Measurements from ENCODE around the gene BICD2. TPM values are rescaled to one million over a fixed set of nuclear protein-coding genes. Genes with fewer than 3 reads are reported as not detected.

BICD2 gene
- total and polyA plus RNA-seq, 9 of the 15 experiments (the other 6 are each of a cell fraction or from before 2014, with no cell fraction given) = 3.6 to 23.4 (median 11.8) TPM

DNA sequence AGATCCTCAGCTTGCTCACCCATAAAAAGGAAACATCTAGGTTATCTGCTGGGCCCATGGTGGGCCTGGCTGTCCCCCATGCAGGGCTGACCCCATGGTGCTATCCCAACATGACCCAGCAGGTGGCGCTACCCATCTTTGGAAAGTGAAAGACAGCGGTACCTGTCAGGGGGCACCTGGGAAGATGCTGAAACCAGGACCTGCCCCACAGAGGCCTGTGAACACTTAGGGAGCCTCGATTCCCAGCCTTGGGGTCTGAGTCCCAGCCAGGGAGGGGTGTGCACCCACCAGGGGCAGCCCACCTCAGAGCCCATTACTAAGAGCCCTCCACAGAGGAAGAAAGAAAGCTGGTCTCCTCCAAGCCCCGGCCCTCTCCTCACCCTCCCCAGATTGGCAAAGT lies 48.1 kb downstream of the BICD2 start (continued):
- TF ChIP-seq, protein P1, sequence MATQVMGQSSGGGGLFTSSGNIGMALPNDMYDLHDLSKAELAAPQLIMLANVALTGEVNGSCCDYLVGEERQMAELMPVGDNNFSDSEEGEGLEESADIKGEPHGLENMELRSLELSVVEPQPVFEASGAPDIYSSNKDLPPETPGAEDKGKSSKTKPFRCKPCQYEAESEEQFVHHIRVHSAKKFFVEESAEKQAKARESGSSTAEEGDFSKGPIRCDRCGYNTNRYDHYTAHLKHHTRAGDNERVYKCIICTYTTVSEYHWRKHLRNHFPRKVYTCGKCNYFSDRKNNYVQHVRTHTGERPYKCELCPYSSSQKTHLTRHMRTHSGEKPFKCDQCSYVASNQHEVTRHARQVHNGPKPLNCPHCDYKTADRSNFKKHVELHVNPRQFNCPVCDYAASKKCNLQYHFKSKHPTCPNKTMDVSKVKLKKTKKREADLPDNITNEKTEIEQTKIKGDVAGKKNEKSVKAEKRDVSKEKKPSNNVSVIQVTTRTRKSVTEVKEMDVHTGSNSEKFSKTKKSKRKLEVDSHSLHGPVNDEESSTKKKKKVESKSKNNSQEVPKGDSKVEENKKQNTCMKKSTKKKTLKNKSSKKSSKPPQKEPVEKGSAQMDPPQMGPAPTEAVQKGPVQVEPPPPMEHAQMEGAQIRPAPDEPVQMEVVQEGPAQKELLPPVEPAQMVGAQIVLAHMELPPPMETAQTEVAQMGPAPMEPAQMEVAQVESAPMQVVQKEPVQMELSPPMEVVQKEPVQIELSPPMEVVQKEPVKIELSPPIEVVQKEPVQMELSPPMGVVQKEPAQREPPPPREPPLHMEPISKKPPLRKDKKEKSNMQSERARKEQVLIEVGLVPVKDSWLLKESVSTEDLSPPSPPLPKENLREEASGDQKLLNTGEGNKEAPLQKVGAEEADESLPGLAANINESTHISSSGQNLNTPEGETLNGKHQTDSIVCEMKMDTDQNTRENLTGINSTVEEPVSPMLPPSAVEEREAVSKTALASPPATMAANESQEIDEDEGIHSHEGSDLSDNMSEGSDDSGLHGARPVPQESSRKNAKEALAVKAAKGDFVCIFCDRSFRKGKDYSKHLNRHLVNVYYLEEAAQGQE (IDR thresholded peaks at IDR 0.05; ENCODE audit: borderline replicate concordance) = peak; percentile 75
- TF ChIP-seq, protein P1 (CRISPR knock-in tag; IDR thresholded peaks at IDR 0.05; ENCODE audit: low read depth) = no peak
- no peak for TF ChIP-seq NCOA6 (IDR thresholded peaks at IDR 0.05)
- TF ChIP-seq, protein P2, sequence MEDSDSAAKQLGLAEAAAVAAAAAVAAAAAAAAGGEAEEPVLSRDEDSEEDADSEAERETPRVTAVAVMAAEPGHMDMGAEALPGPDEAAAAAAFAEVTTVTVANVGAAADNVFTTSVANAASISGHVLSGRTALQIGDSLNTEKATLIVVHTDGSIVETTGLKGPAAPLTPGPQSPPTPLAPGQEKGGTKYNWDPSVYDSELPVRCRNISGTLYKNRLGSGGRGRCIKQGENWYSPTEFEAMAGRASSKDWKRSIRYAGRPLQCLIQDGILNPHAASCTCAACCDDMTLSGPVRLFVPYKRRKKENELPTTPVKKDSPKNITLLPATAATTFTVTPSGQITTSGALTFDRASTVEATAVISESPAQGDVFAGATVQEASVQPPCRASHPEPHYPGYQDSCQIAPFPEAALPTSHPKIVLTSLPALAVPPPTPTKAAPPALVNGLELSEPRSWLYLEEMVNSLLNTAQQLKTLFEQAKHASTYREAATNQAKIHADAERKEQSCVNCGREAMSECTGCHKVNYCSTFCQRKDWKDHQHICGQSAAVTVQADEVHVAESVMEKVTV (CRISPR knock-in tag; IDR thresholded peaks at IDR 0.05) = peak; percentile 48; the same call in 1 of the 2 replicates
- no peak for TF ChIP-seq MCM2 (IDR thresholded peaks at IDR 0.05; ENCODE audit: low read depth)
- TF ChIP-seq CSDE1 (IDR thresholded peaks at IDR 0.05) = no peak
- TF ChIP-seq ZNF165 (CRISPR knock-in tag; IDR thresholded peaks at IDR 0.05; ENCODE audit: borderline replicate concordance) = no peak
- TF ChIP-seq, protein P3, sequence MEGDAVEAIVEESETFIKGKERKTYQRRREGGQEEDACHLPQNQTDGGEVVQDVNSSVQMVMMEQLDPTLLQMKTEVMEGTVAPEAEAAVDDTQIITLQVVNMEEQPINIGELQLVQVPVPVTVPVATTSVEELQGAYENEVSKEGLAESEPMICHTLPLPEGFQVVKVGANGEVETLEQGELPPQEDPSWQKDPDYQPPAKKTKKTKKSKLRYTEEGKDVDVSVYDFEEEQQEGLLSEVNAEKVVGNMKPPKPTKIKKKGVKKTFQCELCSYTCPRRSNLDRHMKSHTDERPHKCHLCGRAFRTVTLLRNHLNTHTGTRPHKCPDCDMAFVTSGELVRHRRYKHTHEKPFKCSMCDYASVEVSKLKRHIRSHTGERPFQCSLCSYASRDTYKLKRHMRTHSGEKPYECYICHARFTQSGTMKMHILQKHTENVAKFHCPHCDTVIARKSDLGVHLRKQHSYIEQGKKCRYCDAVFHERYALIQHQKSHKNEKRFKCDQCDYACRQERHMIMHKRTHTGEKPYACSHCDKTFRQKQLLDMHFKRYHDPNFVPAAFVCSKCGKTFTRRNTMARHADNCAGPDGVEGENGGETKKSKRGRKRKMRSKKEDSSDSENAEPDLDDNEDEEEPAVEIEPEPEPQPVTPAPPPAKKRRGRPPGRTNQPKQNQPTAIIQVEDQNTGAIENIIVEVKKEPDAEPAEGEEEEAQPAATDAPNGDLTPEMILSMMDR (IDR thresholded peaks at IDR 0.05 in 2 of 3, conservative IDR thresholded peaks at IDR 0.05 in 1 of 3; ENCODE audit: insufficient read depth in 2 of 3, low read depth in 1 of 3, low read length in 3 of 3) = peak; percentile 77 to 89 (median 81)
- TF ChIP-seq SMC3 (conservative IDR thresholded peaks at IDR 0.05; ENCODE audit: insufficient read depth, low read depth, low read length) = peak; percentile 68
- TF ChIP-seq, protein P4, sequence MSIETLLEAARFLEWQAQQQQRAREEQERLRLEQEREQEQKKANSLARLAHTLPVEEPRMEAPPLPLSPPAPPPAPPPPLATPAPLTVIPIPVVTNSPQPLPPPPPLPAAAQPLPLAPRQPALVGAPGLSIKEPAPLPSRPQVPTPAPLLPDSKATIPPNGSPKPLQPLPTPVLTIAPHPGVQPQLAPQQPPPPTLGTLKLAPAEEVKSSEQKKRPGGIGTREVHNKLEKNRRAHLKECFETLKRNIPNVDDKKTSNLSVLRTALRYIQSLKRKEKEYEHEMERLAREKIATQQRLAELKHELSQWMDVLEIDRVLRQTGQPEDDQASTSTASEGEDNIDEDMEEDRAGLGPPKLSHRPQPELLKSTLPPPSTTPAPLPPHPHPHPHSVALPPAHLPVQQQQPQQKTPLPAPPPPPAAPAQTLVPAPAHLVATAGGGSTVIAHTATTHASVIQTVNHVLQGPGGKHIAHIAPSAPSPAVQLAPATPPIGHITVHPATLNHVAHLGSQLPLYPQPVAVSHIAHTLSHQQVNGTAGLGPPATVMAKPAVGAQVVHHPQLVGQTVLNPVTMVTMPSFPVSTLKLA (conservative IDR thresholded peaks at IDR 0.05) = no peak
- TF ChIP-seq ZMIZ1 (IDR thresholded peaks at IDR 0.05; ENCODE audit: low read depth in 2 of 2, low read length in 2 of 2) = no peak
